M059J (cell line): ENCODE measurements around the gene TNIK. TPM values are rescaled to one million over a fixed set of nuclear protein-coding genes. Genes with fewer than 3 reads are reported as not detected.
"Not testable (repeated sequence)": the region's sequence is repeated elsewhere in the genome, so short reads cannot be mapped to it uniquely, and the experiment has no call there.

Experiments
- DNase-seq: peaks from one replicate; pipeline ENCODE4 v3.0.0-alpha.2; 2012; ENCODE audit warnings: low read depth
- total RNA-seq: library from RNA; depleted of rRNA; stranded (reverse); fragments of >200 nt; shearing (Covaris generic); gene quantifications from 2 replicates; pipeline ENCODE4 v1.2.3, GENCODE V29; 2014

TNIK gene
- total RNA-seq, 1 experiment from 2014 or later, result 26.3 TPM

- DNase-seq, result no peak
These were observed 326.9 kb downstream of the TNIK start for GRCh38 chr3:171133337-171133736.

GRCh38 chr3:171132873-171133272, 327.3 kb downstream of the TNIK start:
- DNase-seq, result peak; percentile 87

DNA sequence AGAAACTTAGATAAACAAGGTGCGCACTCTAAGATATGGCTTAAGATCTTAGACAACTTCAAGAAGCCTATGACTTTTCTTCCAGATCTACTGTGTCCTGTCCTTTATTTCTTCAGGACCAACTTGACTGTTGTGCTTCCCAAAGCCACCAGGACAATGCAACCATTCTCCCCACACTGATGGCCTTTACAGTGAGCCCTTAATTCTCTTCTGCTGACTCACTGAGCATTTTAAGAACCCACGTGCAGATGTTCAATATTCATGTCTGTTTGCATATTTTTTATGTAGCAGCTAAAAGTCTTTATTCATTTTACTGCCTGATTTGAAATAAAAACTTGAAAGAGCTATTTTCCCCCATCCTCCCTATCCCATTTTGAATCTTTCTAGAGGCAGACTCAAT, 330.4 kb downstream of the TNIK start:
- peak; percentile 59 for DNase-seq

GRCh38 chr3:171127611-171128010, 332.6 kb downstream of the TNIK start:
- no peak for DNase-seq

DNA sequence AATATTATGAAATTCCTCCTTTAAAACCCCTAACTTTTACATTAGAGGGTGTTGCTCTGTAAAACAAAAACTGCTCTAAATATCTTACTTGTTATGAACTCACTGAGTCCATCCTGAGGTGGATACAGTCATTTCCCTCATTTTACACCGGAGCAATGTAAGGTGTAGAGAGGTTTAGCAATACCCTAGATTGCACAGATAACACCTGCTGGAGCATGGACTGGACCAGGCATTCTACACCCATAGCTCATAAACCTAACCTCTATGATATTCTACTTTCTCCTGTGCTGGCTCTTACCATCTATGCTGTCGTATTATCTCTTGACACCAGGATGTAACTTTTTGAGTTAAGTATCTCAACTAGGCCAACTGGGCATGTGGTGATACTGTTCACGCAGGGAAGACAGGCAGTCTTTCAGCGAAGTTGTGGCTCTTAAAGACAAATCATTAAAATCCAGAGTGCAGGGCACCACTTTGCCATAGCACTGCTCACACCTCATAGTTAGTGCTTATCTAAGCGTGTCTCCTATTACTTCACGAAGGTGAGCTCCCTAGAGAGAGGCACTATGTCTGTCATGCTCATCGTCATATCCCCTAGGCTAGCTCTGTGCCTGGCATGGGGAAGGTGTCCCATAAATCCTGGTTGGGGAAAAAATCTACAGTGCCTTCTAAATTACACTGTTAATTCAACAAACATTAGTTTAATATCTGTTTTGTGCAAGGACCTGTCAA, 333.6 kb downstream of the TNIK start:
- no peak for DNase-seq

DNA sequence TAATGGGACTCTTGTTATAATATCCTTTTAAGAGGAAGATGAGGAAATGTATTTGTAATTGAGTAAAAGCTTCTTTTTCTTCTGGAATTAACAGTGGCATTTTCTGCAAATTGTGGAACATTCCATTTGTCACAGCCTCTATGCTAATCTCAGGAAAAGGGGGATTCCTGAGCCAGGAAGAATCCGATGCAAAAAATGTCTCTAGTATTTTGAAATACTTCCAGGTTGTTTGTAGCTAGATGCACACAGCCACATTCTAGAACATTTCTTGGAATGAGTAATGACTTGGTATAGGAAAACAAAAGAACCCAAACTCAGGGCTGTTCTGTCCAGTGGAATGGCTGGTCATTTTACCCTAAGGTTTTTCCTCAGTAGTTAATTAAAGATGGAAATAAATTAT, 335.2 kb downstream of the TNIK start:
- no peak for DNase-seq

DNA sequence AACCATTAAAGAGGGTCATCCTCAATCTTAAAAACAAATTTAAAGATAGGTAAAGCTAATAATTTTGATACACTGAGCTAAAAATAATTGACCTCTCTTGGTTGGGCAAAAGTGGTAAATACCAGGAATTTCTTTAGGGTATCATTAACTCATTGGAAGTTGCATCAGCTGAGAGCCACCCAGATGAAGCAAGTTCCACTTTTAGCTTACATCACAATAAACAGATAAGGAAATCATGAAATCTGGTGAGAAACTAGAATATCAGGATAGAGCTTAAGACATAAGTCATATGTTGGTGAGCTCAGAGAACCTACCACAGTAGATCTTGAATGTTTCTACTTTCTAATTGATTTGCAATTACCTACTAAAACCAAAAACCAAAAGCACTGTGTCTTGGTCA, 336.3 kb downstream of the TNIK start:
- DNase-seq, result no peak

DNA sequence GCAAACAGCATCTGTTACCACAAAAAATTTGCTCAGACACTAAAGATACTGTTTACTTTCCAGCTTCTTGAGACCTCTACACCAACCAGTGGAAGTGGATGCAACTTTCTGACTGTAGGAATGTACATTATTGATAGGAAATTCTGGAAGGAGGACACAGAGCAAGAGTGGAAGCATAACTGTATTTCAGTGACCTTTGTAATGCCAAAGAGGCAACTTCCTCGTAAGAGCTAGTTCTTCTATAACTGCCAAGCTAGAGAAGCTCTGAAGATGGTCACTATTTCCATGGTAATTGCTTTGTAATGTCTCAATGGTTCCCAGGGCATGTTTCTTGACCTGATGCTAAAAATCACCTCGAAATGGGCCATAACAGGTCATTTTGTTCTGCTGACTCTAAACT, 337.3 kb downstream of the TNIK start:
- no peak for DNase-seq

- no peak for DNase-seq
These were observed 338.0 kb downstream of the TNIK start for GRCh38 chr3:171122240-171122639.

DNA sequence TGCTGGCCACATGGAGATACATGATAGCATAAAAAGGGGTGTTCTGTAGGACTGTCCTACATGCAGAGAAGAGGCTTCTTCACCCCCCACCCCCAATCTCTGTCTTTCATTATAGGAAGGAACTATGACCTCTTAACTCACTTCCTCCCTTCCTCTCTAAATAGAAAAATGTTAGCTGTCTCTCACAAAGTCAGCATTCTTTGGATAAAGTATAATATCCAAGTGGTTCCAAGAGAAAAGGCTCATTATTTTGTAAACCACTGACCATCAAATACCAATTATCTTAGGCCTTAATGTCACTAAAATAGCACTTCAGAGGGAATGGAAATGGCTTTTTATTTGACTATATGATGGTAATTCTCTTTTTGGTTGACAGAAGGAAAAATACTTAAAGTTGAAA, 338.4 kb downstream of the TNIK start:
- DNase-seq, result no peak

- DNase-seq, result not testable (repeated sequence)
These were observed 340.8 kb downstream of the TNIK start for GRCh38 chr3:171119402-171119801.

GRCh38 chr3:171118993-171119392, 341.2 kb downstream of the TNIK start:
- peak; percentile 59 for DNase-seq

- DNase-seq, result peak; percentile 24
These were observed 343.3 kb downstream of the TNIK start for GRCh38 chr3:171116824-171117395.

DNA sequence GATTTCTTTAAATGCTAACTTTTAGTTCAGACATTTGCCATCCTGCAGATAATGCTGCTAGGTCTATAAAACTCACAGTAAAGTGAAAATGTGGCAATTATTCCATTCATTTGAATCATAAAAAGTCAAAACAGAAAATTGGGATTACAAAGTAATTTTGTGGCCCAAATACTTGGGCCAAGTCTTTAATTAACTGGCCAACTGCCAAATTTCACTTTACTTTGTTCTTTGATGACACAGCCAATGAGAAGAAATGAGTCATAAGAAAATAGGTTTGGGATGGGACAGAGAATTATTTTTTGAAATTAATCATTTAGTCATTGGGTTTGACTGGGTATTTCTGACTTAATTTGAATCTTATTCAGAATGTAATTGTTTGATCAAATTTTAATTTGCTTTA, 343.8 kb downstream of the TNIK start:
- DNase-seq, result peak; percentile 82

DNA sequence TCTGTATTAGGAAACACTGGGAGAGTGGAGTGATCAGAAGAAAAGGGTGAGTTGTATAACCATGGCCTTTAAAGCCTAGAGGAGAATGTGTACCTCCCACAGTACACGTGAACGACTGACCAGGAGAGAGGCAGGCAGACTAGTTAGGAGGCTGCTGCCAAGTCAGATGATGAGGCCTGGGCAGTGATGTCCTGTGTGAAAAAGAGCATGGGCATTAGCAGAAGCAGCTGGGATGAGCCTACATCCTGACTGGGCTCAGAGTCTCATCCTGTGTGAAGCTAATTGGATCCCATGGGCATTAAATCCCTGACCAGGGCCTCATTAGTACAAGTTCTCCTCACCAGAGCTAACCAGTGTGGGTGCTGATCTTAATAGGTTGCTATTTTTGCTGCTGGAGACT, 344.5 kb downstream of the TNIK start:
- DNase-seq, result no peak

DNA sequence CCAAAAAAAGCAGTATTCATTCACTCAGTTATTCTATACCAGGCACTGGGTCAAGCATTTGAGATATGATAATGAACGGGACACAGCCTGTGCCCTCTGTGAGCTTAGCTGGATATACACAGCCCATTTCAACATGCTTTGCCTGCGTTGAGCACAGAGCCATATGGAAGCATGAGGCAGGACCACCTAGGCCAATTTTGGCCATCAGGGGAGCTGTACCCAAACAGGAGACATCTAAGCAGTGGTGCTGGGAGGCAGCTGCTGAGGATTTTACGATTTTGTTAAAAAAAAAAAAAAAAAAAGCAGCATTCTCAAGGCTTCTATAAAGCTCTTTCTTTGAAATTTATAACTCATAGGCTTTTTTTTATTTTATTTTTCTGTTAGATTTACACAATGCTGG, 346.5 kb downstream of the TNIK start:
- no peak for DNase-seq

DNA sequence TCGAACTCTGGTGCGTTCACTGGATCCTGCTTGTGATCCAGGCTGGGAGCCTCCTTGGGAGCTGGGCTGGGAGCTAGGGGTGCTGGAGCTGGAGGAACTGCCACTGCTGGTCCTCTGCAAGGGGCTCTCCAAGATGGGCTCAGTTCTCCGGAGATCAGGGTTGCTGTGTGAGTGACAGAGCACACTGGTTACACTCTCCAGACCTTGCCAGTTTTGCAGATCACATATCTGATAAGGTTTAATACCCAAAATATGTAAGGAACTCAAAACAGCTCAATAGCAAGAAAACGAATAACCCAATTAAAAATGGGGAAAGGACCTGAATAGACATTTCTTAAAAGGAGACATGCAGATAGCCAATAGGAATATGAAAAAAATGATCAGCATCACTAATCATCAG, 349.5 kb downstream of the TNIK start:
- DNase-seq, result no peak

- peak; percentile 87 for DNase-seq
These were observed 352.1 kb downstream of the TNIK start for GRCh38 chr3:171108066-171108465.

GRCh38 chr3:171103185-171103584, 357.0 kb downstream of the TNIK start:
- no peak for DNase-seq

DNA sequence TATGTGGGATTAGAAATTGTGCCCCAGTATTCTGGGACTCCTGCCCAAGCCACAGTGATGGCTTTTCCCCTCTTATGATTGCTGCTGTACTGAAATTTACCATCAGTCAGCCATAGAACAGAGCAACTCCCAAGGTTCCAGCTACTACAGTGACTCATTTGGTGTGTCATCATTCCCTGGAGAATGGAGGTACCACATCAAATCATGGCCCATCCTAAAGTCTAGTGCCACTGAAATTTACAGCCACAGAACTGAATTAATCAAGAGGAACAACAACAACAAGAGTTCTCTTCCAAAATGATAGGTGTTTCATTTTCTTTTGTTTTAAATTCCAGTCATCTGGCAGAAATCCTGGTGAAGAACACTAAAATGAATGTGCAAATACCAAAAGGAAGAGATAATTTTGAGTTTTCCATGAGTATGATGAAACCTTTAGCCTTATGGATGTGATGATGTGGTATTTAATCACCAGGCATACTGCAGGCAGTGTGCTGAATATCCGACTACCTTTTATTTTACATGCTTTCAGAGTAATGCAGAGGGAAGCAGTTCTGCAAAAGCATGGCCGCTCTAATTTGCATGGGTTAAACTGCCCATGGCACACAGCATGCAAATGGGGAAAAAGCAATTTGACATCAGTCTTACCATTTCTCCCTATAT, 358.1 kb downstream of the TNIK start:
- peak; percentile 87 for DNase-seq

GRCh38 chr3:171099911-171100310, 360.3 kb downstream of the TNIK start:
- no peak for DNase-seq

DNA sequence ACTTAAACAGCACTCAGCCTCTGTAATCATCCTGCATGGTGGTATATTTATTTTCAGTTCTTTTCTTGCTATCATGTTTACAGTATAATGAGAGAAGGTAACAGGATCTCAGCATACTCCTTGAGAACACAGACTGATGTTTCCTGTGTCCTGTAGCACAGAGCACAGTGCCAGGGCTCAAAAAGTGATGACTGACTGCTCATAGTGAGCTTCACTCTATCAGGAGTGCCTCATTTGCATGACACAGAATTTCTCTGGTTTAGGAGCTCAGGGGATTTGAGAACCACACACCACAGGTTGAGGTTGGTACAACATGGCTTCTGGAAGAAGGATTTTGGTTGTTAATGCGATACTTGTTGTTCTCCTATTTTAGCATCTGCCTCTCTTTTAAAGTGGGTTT, 365.1 kb downstream of the TNIK start:
- no peak for DNase-seq

DNA sequence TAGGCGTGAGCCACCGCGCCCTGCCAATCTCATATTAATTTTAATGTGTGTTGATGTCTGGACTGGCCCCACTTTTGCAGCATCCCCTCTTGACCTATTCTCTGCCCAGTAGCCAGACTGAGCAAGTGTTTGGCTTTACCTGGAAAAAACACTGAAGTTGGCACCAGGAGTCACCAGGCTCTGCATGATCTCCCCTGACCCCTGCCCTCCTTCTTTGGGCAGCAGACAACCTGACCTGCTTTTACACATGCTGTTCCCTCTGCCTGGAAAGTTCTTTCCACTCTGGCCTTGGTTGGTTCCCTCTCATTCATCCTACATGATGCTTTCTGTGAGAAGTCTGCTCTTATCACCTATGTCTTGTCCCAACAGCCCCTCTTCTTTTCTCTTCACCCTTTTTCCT, 365.8 kb downstream of the TNIK start:
- no peak for DNase-seq
